ENCODE measurements around the gene ASAP2. TPM values are rescaled to one million over a fixed set of nuclear protein-coding genes. Genes with fewer than 3 reads are reported as not detected.

The ASAP2 gene
- total RNA-seq, 3 donors from 2014 or later = 50.4 to 84.1 (median 50.5) TPM

- Histone ChIP-seq H3K9me3 (no peaks in the 10 kb centered on the region), H3K4me1 (ENCODE audit: low read depth) (no peaks in the 10 kb centered on the region), H3K36me3 (ENCODE audit: low read depth) (no peaks in the 10 kb centered on the region), H3K4me3 (no peak overlapping the region)
- TF ChIP-seq, protein P1, sequence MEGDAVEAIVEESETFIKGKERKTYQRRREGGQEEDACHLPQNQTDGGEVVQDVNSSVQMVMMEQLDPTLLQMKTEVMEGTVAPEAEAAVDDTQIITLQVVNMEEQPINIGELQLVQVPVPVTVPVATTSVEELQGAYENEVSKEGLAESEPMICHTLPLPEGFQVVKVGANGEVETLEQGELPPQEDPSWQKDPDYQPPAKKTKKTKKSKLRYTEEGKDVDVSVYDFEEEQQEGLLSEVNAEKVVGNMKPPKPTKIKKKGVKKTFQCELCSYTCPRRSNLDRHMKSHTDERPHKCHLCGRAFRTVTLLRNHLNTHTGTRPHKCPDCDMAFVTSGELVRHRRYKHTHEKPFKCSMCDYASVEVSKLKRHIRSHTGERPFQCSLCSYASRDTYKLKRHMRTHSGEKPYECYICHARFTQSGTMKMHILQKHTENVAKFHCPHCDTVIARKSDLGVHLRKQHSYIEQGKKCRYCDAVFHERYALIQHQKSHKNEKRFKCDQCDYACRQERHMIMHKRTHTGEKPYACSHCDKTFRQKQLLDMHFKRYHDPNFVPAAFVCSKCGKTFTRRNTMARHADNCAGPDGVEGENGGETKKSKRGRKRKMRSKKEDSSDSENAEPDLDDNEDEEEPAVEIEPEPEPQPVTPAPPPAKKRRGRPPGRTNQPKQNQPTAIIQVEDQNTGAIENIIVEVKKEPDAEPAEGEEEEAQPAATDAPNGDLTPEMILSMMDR (IDR thresholded peaks at IDR 0.05) = no peak
- intact Hi-C loops (cut with DNase I, micrococcal nuclease) = no loop called here
- no peak for ATAC-seq
- no peak for DNase-seq
Observed at GRCh38 chr2:9416267-9416961, 209.8 kb downstream of the ASAP2 start.

DNA sequence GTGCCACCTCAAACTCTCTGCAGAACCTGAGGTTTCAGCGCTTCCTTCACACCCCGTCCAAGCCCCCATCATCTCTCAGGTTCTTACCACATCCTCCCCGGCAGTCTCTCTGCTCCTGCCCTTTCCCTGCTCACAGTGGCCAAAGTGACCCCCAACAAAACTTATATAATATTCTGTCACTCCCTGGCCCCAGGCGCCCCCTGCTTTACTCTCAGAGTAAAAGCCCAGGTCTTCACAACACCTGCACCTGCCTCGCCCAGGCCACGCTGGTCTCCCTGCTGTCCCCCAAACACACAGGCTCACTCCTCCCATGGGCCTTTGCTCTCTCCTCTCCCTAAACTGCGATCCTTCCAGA lies 210.3 kb downstream of the ASAP2 start:
- ATAC-seq = no peak
- TF ChIP-seq, protein P1 (IDR thresholded peaks at IDR 0.05) = no peak
- Histone ChIP-seq H3K36me3 (ENCODE audit: low read depth) (no peaks in the 10 kb centered on the region), H3K4me1 (ENCODE audit: low read depth) (peaks cover 4% of the 10 kb centered on the region), H3K9me3 (no peaks in the 10 kb centered on the region), H3K4me3 (no peak overlapping the region)
- intact Hi-C loops (cut with DNase I, micrococcal nuclease) = no loop called here
- no peak for DNase-seq

- H3K4me1 ChIP-seq (ENCODE audit: low read depth) = peaks cover 9% of the 10 kb centered on the region
- intact Hi-C loops (cut with DNase I, micrococcal nuclease) = no loop called here
- no peaks in the 10 kb centered on the region for H3K36me3 ChIP-seq (ENCODE audit: low read depth)
- DNase-seq (no peak), ATAC-seq (no peak)
- TF ChIP-seq, protein P1 (IDR thresholded peaks at IDR 0.05) = no peak
- no peaks in the 10 kb centered on the region for H3K9me3 ChIP-seq
- H3K4me3 ChIP-seq = no peak overlapping the region
Observed at GRCh38 chr2:9417725-9418124, 211.1 kb downstream of the ASAP2 start.

- intact Hi-C loops (cut with DNase I, micrococcal nuclease) = no loop called here
Observed at GRCh38 chr2:9418746-9419145, 212.1 kb downstream of the ASAP2 start.

DNA sequence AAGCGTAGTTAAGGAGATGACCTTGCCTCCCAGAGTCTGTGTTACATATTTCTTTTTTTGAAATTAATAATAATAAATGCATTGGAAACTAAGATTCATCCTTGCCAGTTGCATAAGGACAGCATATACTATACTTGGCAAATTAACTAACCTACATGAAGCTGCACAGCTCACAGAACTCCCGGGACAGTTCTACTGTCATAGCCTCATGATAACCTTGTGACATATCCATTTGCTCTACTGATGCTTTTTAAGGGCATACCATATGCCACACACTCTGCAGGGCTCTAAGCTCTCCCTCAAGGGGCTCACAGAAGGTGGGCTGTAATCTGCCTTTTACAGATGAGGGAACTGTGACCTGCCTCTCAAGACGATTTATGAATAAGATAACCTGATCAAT lies 212.9 kb downstream of the ASAP2 start:
- ATAC-seq (no peak), DNase-seq (no peak)
- intact Hi-C loops (cut with DNase I, micrococcal nuclease) = no loop called here
- H3K4me3 ChIP-seq = no peak overlapping the region
- TF ChIP-seq, protein P1 (IDR thresholded peaks at IDR 0.05) = no peak
- no peaks in the 10 kb centered on the region for H3K9me3 ChIP-seq
- H3K4me1 ChIP-seq (ENCODE audit: low read depth) = peaks cover 9% of the 10 kb centered on the region
- no peaks in the 10 kb centered on the region for H3K36me3 ChIP-seq (ENCODE audit: low read depth)

More at GRCh38 chr2:9418746-9419145, 212.1 kb downstream of the ASAP2 start:
- Histone ChIP-seq H3K36me3 (ENCODE audit: low read depth) (no peaks in the 10 kb centered on the region), H3K9me3 (no peaks in the 10 kb centered on the region), H3K4me1 (ENCODE audit: low read depth) (peaks cover 9% of the 10 kb centered on the region), H3K4me3 (no peak overlapping the region)
- no peak for ATAC-seq
- DNase-seq = no peak
- TF ChIP-seq, protein P1 (IDR thresholded peaks at IDR 0.05) = no peak

DNA sequence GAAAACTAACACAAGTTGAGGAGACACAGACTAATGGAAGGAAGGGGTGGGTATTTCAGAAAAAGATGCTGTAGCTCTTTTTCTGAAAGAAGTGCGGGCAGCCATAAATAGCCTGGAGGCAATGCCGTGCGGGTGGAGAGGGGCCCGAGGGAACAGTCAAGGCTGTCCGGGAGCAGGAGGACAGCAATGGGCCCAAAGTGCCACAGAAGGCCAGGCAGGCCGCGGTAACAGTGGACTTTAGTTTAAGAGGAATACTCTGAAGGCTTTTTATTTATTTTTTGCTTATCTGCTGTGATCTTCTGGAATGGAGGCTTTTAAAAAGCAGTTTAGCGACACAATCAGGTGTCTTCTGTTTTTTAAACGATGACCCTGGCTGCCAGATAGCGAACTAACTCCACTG lies 213.9 kb downstream of the ASAP2 start:
- ATAC-seq = no peak
- intact Hi-C loops (cut with DNase I, micrococcal nuclease) = no loop called here
- TF ChIP-seq, protein P1 (IDR thresholded peaks at IDR 0.05) = no peak

More for the DNA sequence above, 213.9 kb downstream of the ASAP2 start:
- no peaks in the 10 kb centered on the region for H3K36me3 ChIP-seq (ENCODE audit: low read depth)
- no peaks in the 10 kb centered on the region for H3K9me3 ChIP-seq
- H3K4me1 ChIP-seq (ENCODE audit: low read depth) = peaks cover 9% of the 10 kb centered on the region
- no peak for DNase-seq
- H3K4me3 ChIP-seq = no peak overlapping the region

All from mucosa of descending colon (tissue), 3 donors.